ENCODE measurements around the gene SLC15A5. TPM values are rescaled to one million over a fixed set of nuclear protein-coding genes. Genes with fewer than 3 reads are reported as not detected.

Gene SLC15A5
- total RNA-seq, 1 experiment from 2014 or later: not detected

GRCh38 chr12:16166563-16167470, 110.7 kb downstream of the SLC15A5 start:
- Histone ChIP-seq H3K27me3 (ENCODE audit: control insufficient read depth, insufficient read depth, low read length) (no peaks in the 10 kb centered on the region), H3K36me3 (ENCODE audit: control insufficient read depth, insufficient read depth, low read length) (no peaks in the 10 kb centered on the region), H3K9me3 (ENCODE audit: control insufficient read depth, insufficient read depth, low read depth, low read length) (no peaks in the 10 kb centered on the region), H3K4me1 (ENCODE audit: control insufficient read depth, insufficient read depth, low read length) (no peaks in the 10 kb centered on the region), H3K4me3 (ENCODE audit: low read depth in 2 of 2, low read length in 2 of 2) (no peak overlapping the region), H3K27ac (ENCODE audit: low read length) (no peak overlapping the region)
- DNase-seq (ENCODE audit: low read depth, low spot score): no peak
- ATAC-seq: no peak
- TF ChIP-seq SIN3A (IDR thresholded peaks at IDR 0.05; ENCODE audit: borderline replicate concordance, insufficient read depth, low read depth, low read length) (no peak), CTCF (IDR thresholded peaks at IDR 0.05) (no peak), TCF7L2 (IDR thresholded peaks at IDR 0.05; ENCODE audit: low read depth, low read length) (no peak), REST (IDR thresholded peaks at IDR 0.05; ENCODE audit: insufficient read depth in 1 of 2, low read depth in 2 of 2, low read length in 1 of 2) (no peak), POLR2AphosphoS5 (IDR thresholded peaks at IDR 0.05; ENCODE audit: low read depth, low read length) (no peak)
- ChIA-PET CTCF (interaction anchor here (0.6 kb wide), 1 partner anchor 10 kb away, joined by 4 read pairs; no protein-coding TSS in a partner anchor), POLR2A (no interaction called here)
- no TSS peak for BruUV-seq (replicated peaks)
- in situ Hi-C loops (cut with HindIII; ENCODE audit: low pct_unique_long_range_greater_than_20kb, low sequenced_read_pairs): no loop called here
- intact Hi-C loops (cut with micrococcal nuclease; ENCODE audit: unreplicated experiment): loop anchor here (5.0 kb wide), 1 partner anchor 190 kb away; no protein-coding TSS in a partner anchor

- in situ Hi-C loops (cut with HindIII; ENCODE audit: low pct_unique_long_range_greater_than_20kb, low sequenced_read_pairs) (no loop called here), intact Hi-C loops (cut with micrococcal nuclease; ENCODE audit: unreplicated experiment) (loop anchor here (5.0 kb wide), 1 partner anchor 192 kb away; no protein-coding TSS in a partner anchor)
- Histone ChIP-seq H3K9me3 (ENCODE audit: control insufficient read depth, insufficient read depth, low read depth, low read length) (no peaks in the 10 kb centered on the region), H3K4me3 (ENCODE audit: low read depth in 2 of 2, low read length in 2 of 2) (no peak overlapping the region), H3K36me3 (ENCODE audit: control insufficient read depth, insufficient read depth, low read length) (no peaks in the 10 kb centered on the region), H3K4me1 (ENCODE audit: control insufficient read depth, insufficient read depth, low read length) (no peaks in the 10 kb centered on the region), H3K27ac (ENCODE audit: low read length) (no peak overlapping the region), H3K27me3 (ENCODE audit: control insufficient read depth, insufficient read depth, low read length) (no peaks in the 10 kb centered on the region)
- ATAC-seq (no peak), DNase-seq (ENCODE audit: low read depth, low spot score) (no peak)
- TF ChIP-seq SIN3A (IDR thresholded peaks at IDR 0.05; ENCODE audit: borderline replicate concordance, insufficient read depth, low read depth, low read length) (no peak), POLR2AphosphoS5 (IDR thresholded peaks at IDR 0.05; ENCODE audit: low read depth, low read length) (no peak), TCF7L2 (IDR thresholded peaks at IDR 0.05; ENCODE audit: low read depth, low read length) (no peak), CTCF (IDR thresholded peaks at IDR 0.05) (peak; percentile 45)
- CTCF ChIA-PET: interaction anchor here (0.6 kb wide), 1 partner anchor 195 kb away, joined by 4 read pairs; no protein-coding TSS in a partner anchor
- no TSS peak for BruUV-seq (replicated peaks)
- POLR2A ChIA-PET: no interaction called here
Measured at GRCh38 chr12:16165506-16165905, 112.0 kb downstream of the SLC15A5 start.
